Activated B cell treated with CpG ODN at 0.5 μM for 24 hours (primary cell): ENCODE data around the gene HNRNPF. TPM values are rescaled to one million over a fixed set of nuclear protein-coding genes. Genes with fewer than 3 reads are reported as not detected.
"Not testable (repeated sequence)": the region's sequence is repeated elsewhere in the genome, so short reads cannot be mapped to it uniquely, and the experiment has no call there.

Experiments used
- ATAC-seq: fragments of 200-7000 bp; cut with Tn5 transposase; one replicate; pipeline ENCODE4 v1.10.0; 2021; ENCODE audit warnings: low read depth, mild to moderate bottlenecking, moderate library complexity
- CTCF ChIA-PET: fragments of 350-600 bp; sonication (Branson Sonifier 250); formaldehyde crosslinking; loops from one replicate; lab custom pipeline; 2021; ENCODE audit warnings: antibody characterized with exemption; lab: Charles Lee
- POLR2A ChIA-PET: fragments of 350-600 bp; sonication (Branson Sonifier 250); formaldehyde crosslinking; loops from one replicate; lab custom pipeline; 2021; ENCODE audit warnings: antibody characterized with exemption; lab: Charles Lee
- DNase-seq: peaks from one replicate; pipeline ENCODE4 v3.0.0; 2022
- H3K27ac Mint-ChIP-seq: one replicate; pipeline ENCODE4 v1.8.0; 2020; ENCODE audit warnings: mixed read lengths
- H3K27me3 Mint-ChIP-seq: one replicate; pipeline ENCODE4 v1.8.0; 2021; ENCODE audit warnings: mixed read lengths
- H3K36me3 Mint-ChIP-seq: one replicate; pipeline ENCODE4 v1.8.0; 2021; ENCODE audit warnings: low read depth, mixed read lengths
- H3K4me1 Mint-ChIP-seq: one replicate; pipeline ENCODE4 v1.8.0; 2021; ENCODE audit warnings: mixed read lengths
- H3K4me3 Mint-ChIP-seq: one replicate; pipeline ENCODE4 v1.8.0; 2020; ENCODE audit warnings: mild to moderate bottlenecking, mixed read lengths
- H3K9me3 Mint-ChIP-seq: one replicate; pipeline ENCODE4 v1.8.0; 2020; ENCODE audit warnings: mixed read lengths
- CTCF ChIP-seq: fragments of 200-600 bp; IDR thresholded peaks from one replicate; pipeline ENCODE4 v1.8.0; 2022; ENCODE audit warnings: antibody characterized with exemption, mild to moderate bottlenecking
- intact Hi-C: fragments of 100-400 bp; cut with micrococcal nuclease; formaldehyde crosslinking; loops from one replicate; pipeline ENCODE4 v1.15.1; 2024
- total RNA-seq: library from RNA; stranded (reverse); gene quantifications from 2 replicates; pipeline ENCODE4 v1.2.3, GENCODE V29; 2022

Gene HNRNPF
- total RNA-seq, 1 donor from 2014 or later, result 253 TPM

- no peak for TF ChIP-seq CTCF
- ChIA-PET CTCF (no interaction called here), POLR2A (no interaction called here)
- Mint-ChIP-seq H3K4me1 (no peaks in the 10 kb centered on the region), H3K36me3 (no peaks in the 10 kb centered on the region), H3K27ac (no peak overlapping the region), H3K9me3 (no peaks in the 10 kb centered on the region), H3K4me3 (no peak overlapping the region), H3K27me3 (peaks cover 28% of the 10 kb centered on the region)
- DNase-seq (no peak), ATAC-seq (no peak)
- intact Hi-C loops, result loop anchor here (10.0 kb wide), 1 partner anchor 586 kb away; no protein-coding TSS in a partner anchor
Observed at GRCh38 chr10:43340619-43341018, 68.4 kb downstream of the HNRNPF start.

GRCh38 chr10:43340101-43340500, 68.9 kb downstream of the HNRNPF start:
- no peak overlapping the region for H3K4me3 Mint-ChIP-seq
- TF ChIP-seq CTCF, result no peak
- no peak overlapping the region for H3K27ac Mint-ChIP-seq
- ATAC-seq, result no peak
- H3K4me1 Mint-ChIP-seq, result no peaks in the 10 kb centered on the region
- ChIA-PET CTCF (no interaction called here), POLR2A (no interaction called here)
- H3K27me3 Mint-ChIP-seq, result peaks cover 28% of the 10 kb centered on the region
- intact Hi-C loops, result loop anchor here (10.0 kb wide), 1 partner anchor 585 kb away; no protein-coding TSS in a partner anchor
- no peaks in the 10 kb centered on the region for H3K36me3 Mint-ChIP-seq
- DNase-seq, result no peak
- no peaks in the 10 kb centered on the region for H3K9me3 Mint-ChIP-seq

GRCh38 chr10:43339136-43339535, 69.8 kb downstream of the HNRNPF start:
- Mint-ChIP-seq H3K4me3 (no peak overlapping the region), H3K27ac (no peak overlapping the region), H3K27me3 (peaks cover 28% of the 10 kb centered on the region), H3K36me3 (no peaks in the 10 kb centered on the region), H3K9me3 (no peaks in the 10 kb centered on the region), H3K4me1 (no peaks in the 10 kb centered on the region)
- TF ChIP-seq CTCF, result no peak
- ATAC-seq, result no peak
- intact Hi-C loops, result no loop called here
- DNase-seq, result no peak
- POLR2A ChIA-PET, result no interaction called here
- CTCF ChIA-PET, result no interaction called here

- CTCF ChIA-PET, result no interaction called here
Observed at GRCh38 chr10:43338117-43338516, 70.9 kb downstream of the HNRNPF start.

GRCh38 chr10:43337536-43337935, 71.5 kb downstream of the HNRNPF start:
- H3K36me3 Mint-ChIP-seq, CTCF ChIA-PET, H3K9me3 Mint-ChIP-seq: not testable (repeated sequence)

More at GRCh38 chr10:43338117-43338516, 70.9 kb downstream of the HNRNPF start:
- no peak overlapping the region for H3K4me3 Mint-ChIP-seq
- no peak for DNase-seq
- peaks cover 28% of the 10 kb centered on the region for H3K27me3 Mint-ChIP-seq
- no peaks in the 10 kb centered on the region for H3K9me3 Mint-ChIP-seq
- H3K36me3 Mint-ChIP-seq, result no peaks in the 10 kb centered on the region
- POLR2A ChIA-PET, result no interaction called here
- no peak overlapping the region for H3K27ac Mint-ChIP-seq
- intact Hi-C loops, result no loop called here
- ATAC-seq, result no peak
- no peaks in the 10 kb centered on the region for H3K4me1 Mint-ChIP-seq
- TF ChIP-seq CTCF, result no peak

More at GRCh38 chr10:43337536-43337935, 71.5 kb downstream of the HNRNPF start:
- H3K4me3 Mint-ChIP-seq, DNase-seq, H3K4me1 Mint-ChIP-seq, H3K27ac Mint-ChIP-seq, ATAC-seq, intact Hi-C loops, POLR2A ChIA-PET: not testable (repeated sequence)
- H3K27me3 Mint-ChIP-seq, result peaks cover 30% of the 10 kb centered on the region
